ENCODE measurements around the gene NT5C2. TPM values are rescaled to one million over a fixed set of nuclear protein-coding genes. Genes with fewer than 3 reads are reported as not detected.
"Not testable (repeated sequence)": the region's sequence is repeated elsewhere in the genome, so short reads cannot be mapped to it uniquely, and the experiment has no call there.

Gene NT5C2
- total and polyA plus RNA-seq, 2 of the 8 experiments (the other 6 are each of a cell fraction or from before 2014, with no cell fraction given): 35.2 to 106 TPM

DNA sequence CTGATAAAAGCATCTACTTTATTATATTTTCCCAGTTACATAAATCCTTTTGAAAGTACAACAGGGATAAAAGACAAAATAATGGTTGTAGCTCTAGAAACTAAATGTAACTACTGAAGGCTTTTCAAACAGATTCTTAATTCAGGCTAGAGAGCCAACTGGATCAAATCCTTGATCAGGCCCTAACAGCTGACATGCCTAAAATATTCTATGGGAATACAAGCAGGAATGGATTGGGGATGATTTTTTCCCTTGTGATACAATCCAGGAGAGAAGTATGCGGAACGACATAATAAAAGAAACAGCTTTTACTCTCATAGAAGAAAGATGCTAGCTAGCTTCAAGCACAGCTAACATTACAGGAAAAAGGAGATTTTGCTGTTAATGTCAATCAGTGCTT is 49.0 kb downstream of the NT5C2 start (continued):
- no peak for TF ChIP-seq CEBPB (IDR thresholded peaks at IDR 0.05; ENCODE audit: low read depth, low read length)
- no peak for TF ChIP-seq PHF8 (conservative IDR thresholded peaks at IDR 0.05; ENCODE audit: low read depth, low read length)
- TF ChIP-seq TEAD4 (IDR thresholded peaks at IDR 0.05; ENCODE audit: low read depth, low read length): no peak
- no peak for TF ChIP-seq CTBP2 (IDR thresholded peaks at IDR 0.05; ENCODE audit: borderline replicate concordance, insufficient read depth, insufficient read length, low read length)
- TF ChIP-seq YY1 (IDR thresholded peaks at IDR 0.05; ENCODE audit: low read depth, low read length): no peak

DNA sequence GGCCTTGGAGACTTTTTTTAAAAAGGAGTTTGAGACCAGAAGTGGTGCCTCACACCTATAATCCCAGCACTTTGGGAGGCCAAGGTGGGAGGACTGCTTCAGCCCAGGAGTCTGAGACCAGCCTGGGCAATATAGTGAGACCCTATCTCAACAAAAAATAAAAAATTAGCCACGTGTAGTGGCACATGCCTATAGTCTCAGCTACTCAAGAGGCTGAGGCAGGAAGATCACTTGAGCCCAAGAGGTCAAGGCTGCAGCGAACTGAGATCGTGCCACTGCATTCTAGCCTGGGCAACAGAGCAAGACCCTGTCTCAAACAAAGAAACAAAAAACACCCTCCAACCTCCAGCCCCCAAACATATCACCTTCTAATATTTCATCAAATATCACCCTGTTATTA is 49.4 kb downstream of the NT5C2 start:
- H3K4me1 ChIP-seq (replicated peaks in 1 of 4; ENCODE audit: control insufficient read depth in 3 of 4, insufficient read depth in 4 of 4, low read length in 3 of 4); FAIRE-seq; H3K18ac ChIP-seq (ENCODE audit: extremely low read depth, low read length); H3K4me2 ChIP-seq (ENCODE audit: insufficient read depth in 1 of 2, low read depth in 2 of 2, low read length in 2 of 2); H3K9ac ChIP-seq (replicated peaks in 1 of 4; ENCODE audit: extremely low read depth in 1 of 4, low read depth in 3 of 4, low read length in 3 of 4); H3K9me3 ChIP-seq (ENCODE audit: insufficient read depth in 2 of 2, low read depth in 1 of 2, low read length in 1 of 2); DNase-seq (ENCODE audit: low read depth in 1 of 2, low spot score in 2 of 2); H2BK12ac ChIP-seq (ENCODE audit: low read depth, low read length); H3K14ac ChIP-seq (ENCODE audit: insufficient read length); H4K91ac ChIP-seq (replicated peaks; ENCODE audit: insufficient read length, low read length); H3K27me3 ChIP-seq (replicated peaks in 1 of 4; ENCODE audit: control insufficient read depth in 3 of 4, extremely low read depth in 1 of 4, insufficient read depth in 3 of 4, low read length in 3 of 4); H2BK120ac ChIP-seq (replicated peaks; ENCODE audit: low read depth, low read length); H3K79me2 ChIP-seq (ENCODE audit: control insufficient read depth in 1 of 2, insufficient read depth in 2 of 2, low read length in 2 of 2); H4K20me1 ChIP-seq (replicated peaks in 1 of 2; ENCODE audit: control insufficient read depth in 1 of 2, insufficient read depth in 2 of 2, low read length in 2 of 2); H4K8ac ChIP-seq (ENCODE audit: extremely low read depth, insufficient read depth, low read length); H2BK20ac ChIP-seq (ENCODE audit: low read length); POLR2A ChIA-PET (ENCODE audit: partially characterized antibody); H3K23me2 ChIP-seq (ENCODE audit: low read depth, low read length); H2BK15ac ChIP-seq (ENCODE audit: low read length); H2BK5ac ChIP-seq (ENCODE audit: low read depth, low read length); H4K5ac ChIP-seq (ENCODE audit: insufficient read length, low read depth, low read length); H3K23ac ChIP-seq (ENCODE audit: insufficient read length); H3K36me3 ChIP-seq (ENCODE audit: control insufficient read depth in 2 of 4, insufficient read depth in 4 of 4, low read length in 3 of 4); H3K56ac ChIP-seq (replicated peaks; ENCODE audit: insufficient read length, low read depth, low read length); H3K4ac ChIP-seq (replicated peaks; ENCODE audit: insufficient read length, low read depth, low read length); H3K4me3 ChIP-seq (ENCODE audit: extremely low read depth in 1 of 4, insufficient read depth in 2 of 4, low read depth in 3 of 4, low read length in 4 of 4); H3K27ac ChIP-seq (ENCODE audit: low read depth, low read length); H3K79me1 ChIP-seq (ENCODE audit: low read depth, low read length); H2AK5ac ChIP-seq (ENCODE audit: low read depth, low read length); H2AFZ ChIP-seq (ENCODE audit: low read length): not testable (repeated sequence)
- 100% methylated on average over 3 of the region's 3 CpGs; no CpG with 5 or more reads in 1 of the 2 experiments for WGBS, 2 experiments (ENCODE audit: extremely low coverage in 1 of 2, insufficient coverage in 1 of 2, insufficient read length in 1 of 2, insufficient replicate concordance in 2 of 2, low coverage in 1 of 2, low lambda C conversion rate in 2 of 2, missing lambda C conversion rate in 1 of 2)
- CTCF ChIA-PET (ENCODE audit: partially characterized antibody): interaction anchor here (1.9 kb wide), 1 partner anchor 95 kb away, joined by 5 read pairs; no protein-coding TSS in a partner anchor
